Stimulated activated CD8-positive, alpha-beta memory T cell treated with anti-CD3 and anti-CD28 coated beads, Interleukin-12 subunit alpha, Interleukin-12 subunit beta, amount 100 ng/mL, for 1 hour (primary cell): ENCODE results near the gene ZFAND3.
"Not testable (repeated sequence)": the region's sequence is repeated elsewhere in the genome, so short reads cannot be mapped to it uniquely, and the experiment has no call there.

Source experiments
- DNase-seq: peaks from one replicate; pipeline ENCODE4 v3.0.0-alpha.2; 2020; ENCODE audit warnings: low read depth

Gene ZFAND3

DNA sequence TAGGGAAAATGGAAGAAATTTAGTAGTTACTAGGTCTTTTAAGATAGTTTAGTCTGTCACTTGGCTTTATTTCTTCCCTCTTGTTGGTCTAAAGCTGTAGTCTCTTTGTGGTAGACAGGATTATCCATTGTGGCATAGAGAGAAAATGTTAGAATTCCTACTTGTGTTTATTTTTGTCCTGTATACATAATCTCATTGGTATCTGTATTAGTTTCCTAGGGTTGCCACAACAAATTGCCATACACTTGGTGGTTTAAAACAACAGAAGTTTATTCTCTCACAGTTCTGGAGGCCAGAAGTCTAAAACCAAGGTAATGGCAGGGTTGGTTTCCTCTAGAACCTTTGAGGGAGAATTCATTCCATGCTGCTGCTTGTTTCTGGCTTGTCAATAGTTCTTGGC is 119.4 kb downstream of the ZFAND3 start:
- DNase-seq: no peak

DNA sequence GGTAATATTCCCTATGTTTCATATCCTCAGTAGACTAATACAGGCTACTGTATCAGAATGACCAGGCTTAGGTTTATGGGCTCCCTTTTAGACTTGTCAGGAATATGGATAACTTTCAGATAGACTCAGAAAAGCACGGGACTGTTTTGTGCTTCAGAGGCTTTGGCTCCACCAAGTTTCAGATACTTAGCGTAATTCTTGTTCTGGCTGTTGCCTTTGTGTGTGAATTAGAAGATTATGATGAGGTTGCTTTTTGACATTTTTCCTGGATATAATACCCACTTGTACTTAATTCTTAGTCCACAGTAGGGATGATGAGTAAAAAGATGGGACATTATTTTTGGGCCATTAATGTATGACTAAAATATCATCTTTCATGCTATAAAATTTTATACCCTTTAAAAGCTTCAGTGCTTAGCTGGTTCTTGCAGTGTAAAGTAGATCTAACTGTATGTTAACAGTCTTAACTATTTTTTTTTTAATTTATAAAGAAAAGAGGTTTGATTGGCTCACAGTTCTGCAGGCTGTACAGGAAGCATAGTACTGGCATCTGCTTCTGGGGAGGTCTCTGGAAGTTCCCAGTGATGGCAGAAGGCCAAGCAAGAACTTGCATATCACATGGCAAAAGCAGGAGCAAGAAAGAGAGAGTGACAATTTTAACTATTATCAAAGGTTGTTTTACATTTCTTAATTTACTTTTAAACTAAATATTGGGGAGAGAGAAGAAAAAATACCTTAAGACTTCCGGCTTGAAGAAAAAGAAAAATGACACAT is 120.7 kb downstream of the ZFAND3 start:
- DNase-seq: no peak

DNA sequence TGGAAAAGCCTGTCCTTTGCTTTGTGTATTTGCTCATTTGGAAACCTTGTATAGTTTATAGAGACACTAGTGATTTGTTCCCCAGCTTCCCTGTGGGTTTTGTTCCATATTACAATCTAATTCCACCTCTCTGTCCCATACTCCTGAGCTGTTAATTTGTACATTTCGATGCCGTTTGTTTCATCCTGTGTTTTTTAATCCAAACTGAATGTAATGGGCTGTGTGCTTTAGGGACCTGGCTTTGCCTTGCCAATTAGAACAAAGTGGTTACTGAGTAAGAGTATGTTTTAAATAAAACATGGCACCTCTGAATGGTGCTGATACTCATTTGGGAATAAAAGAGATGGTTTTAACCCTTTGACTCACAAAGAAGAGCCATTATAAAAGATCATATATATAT is 122.3 kb downstream of the ZFAND3 start:
- DNase-seq: no peak

DNA sequence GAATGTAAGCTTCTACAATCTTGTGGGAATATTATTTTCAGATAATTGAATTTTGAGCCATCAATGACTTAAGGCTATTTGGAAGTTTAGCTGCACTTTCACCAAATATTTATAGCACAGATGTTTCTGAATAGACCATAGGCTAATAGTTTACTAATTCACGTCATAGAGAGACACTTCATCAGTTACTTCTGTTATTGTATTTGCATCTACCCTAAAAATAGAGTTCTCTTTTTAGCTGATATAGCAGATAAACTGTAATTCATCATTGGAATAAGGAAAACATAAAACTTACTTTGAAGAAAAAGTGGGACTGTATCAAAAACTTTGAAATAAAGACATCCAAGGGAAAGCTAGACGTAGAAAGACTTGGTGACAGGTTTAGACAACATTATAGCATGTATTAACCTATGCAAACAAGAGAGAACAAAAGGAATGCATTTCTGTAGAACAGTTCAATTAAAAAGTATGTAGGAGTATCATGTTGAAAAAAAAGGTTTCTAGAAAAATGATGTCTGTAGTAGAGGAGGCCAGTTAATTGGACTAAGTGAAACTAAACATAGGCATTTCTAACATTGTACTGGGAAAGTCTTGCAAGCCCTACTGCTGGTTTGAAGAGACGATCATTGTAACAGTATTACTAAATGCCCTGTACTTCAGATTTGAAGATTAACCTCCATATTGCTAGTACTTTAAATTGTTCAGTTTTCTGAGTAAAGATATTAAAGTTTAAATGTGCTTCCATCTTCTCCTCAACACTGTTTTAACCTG is 123.3 kb downstream of the ZFAND3 start:
- DNase-seq: no peak

DNA sequence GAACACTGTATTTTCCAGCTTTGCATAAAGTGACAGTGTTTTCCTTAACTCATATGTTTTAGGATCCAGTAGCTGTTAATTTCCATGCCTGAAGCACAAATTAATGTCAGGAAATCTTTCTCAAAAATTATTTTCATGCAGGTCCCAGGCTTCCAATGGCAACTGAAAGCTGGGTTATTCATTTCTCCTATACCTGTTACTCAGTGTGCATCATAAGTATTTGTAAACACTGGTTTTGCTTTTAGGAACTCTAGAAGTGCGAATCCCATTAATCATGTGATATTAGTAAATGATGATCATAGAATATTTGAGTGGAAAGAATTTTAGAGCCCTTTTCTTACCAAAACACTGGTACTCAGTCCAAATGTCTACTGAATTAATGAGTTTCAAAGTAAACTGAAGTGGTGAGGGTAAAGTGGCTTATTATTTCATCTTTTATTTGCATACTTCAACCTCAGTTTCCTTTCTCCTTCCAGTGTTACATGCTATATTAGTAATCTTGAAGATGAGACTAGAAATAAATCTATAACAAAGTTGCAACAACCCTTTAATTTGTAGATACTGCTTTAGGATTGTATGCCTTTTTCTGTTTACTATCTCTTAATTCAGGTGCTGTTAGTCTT is 124.0 kb downstream of the ZFAND3 start:
- no peak for DNase-seq

DNA sequence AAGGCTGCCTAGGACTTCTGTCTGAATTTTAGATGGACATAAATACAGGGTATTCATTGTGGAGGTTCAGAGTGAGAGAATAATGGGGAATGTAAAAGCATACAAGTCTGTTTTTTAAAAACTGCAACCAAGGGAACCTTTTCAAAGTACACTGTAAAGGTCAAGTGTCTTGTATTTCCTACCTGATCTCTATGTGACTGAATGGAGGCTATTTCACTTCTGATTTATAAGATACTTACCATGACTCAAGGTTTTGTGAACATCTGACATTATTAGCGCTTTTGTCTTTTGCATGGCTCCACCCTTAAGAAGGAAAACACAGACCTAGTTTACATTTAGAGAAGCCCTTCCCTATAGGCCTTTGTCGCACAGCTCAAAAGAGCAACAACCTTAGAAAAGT is 126.5 kb downstream of the ZFAND3 start:
- DNase-seq: no peak

DNA sequence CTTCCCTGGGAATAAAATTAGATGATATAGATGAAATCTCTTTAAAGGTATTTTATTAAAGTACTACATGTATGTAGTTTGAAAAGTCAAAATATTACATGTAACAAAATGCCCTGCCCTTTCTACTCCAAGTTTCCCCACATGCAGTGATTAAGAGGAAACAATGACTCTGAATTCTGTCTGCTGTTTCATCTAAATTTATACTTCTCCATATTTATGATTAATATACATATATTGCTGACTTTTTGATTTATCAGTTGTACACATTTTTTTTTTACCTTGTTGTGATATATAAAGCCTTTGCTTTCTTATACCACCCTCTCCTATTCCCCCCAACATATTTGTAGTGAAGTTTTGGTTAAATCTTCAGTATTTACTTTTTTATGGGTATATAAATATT is 127.9 kb downstream of the ZFAND3 start:
- no peak for DNase-seq

DNA sequence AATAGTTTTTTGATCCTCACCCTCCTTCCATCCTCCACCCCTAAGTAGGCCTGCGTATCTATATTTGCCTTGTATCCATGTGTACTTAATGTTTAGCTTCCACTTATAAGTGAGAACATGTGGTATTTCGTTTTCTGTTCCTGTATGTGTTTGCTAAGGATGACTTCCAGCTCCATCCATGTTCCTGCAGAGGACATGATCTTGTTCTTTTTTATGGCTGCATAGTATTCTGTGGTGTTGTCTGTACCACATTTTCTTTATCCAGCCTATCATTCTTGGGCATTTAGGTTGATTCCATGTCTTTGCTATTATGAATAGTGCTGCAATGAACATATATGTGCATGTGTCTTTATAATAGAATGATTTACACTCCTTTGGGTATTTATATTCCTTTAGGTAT is 129.1 kb downstream of the ZFAND3 start:
- DNase-seq: not testable (repeated sequence)

DNA sequence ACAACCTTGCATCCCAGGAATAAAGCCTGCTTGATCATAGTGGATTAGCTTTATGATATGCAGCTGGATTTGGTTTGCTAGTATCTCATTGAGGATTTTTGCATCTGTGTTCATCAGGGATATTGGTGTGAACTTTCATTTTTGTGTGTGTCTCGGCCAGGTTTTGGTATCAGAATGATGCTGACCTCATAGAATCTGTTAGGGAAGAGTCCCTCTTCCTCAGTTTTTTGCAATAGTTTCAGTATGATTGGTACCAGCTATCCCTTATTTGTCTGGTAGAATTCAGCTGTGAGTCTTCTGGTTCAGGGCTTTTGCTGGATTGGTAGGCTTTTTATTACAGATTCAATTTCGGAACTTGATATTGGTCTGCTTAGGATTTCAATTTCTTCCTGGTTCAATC is 132.5 kb downstream of the ZFAND3 start:
- DNase-seq: no peak

DNA sequence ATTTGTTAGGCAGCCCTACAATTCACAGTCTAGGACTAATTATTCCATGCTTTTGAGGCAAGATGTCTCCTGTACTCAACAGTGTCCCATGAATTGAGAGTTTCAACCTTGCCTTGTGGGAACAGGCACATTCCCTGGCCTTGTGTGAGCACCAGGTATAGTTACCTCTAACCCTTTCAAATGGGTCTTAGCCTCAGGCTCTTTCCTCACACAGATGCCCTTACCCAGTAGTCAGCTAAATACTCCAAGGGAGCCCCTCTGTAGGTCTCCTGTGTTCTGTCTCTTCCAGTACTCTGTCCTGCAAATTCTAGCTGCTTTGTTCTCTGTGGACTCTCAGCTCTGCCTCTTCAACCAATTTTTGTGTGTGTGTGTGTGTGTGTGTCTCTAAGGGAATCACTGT is 135.3 kb downstream of the ZFAND3 start:
- DNase-seq: no peak

DNA sequence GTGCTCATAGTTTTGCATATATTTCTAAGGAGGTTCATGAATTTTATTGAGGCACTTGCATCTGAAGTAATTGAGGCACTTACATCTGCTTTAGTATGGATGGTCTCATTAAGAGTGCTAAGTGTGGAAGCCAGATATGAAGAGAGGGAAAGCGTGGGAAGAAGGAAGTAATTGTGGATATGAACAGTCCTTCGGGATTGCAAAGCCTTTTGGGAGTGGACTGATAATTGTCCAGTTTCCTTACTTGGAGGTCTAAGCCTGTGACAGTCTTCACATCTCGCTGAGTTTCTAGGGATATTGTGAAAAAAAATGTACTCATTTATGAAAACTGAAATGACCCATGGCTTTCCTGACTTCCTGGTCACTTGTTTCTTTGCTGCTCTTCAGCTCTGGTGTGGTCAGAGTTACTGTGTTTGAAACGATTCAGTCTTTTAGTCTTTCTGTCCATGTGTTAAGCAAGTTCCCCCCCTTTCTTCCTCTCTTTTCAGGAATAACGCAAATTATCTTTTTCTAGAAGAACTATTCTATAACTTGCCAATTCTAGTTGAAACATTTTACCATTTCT is 137.3 kb downstream of the ZFAND3 start:
- no peak for DNase-seq

DNA sequence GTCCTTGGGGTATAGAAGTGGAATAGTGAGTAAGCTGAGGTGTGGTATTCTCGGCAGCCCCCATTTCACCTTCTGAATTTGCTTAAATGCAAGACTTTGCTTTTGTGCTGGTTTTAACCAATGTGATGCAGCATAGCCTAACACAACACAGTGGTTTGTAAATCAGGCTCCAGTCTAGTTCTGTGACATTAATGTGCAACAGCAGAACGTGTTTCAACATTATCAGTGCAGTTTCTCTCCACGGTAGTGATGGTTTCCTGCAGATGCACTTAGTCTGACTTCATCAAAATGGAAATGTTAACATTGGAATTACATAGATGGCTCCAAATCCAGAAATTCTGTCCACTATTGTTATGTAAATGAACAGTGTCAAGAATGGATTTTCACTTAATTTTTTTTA is 139.5 kb downstream of the ZFAND3 start:
- no peak for DNase-seq

DNA sequence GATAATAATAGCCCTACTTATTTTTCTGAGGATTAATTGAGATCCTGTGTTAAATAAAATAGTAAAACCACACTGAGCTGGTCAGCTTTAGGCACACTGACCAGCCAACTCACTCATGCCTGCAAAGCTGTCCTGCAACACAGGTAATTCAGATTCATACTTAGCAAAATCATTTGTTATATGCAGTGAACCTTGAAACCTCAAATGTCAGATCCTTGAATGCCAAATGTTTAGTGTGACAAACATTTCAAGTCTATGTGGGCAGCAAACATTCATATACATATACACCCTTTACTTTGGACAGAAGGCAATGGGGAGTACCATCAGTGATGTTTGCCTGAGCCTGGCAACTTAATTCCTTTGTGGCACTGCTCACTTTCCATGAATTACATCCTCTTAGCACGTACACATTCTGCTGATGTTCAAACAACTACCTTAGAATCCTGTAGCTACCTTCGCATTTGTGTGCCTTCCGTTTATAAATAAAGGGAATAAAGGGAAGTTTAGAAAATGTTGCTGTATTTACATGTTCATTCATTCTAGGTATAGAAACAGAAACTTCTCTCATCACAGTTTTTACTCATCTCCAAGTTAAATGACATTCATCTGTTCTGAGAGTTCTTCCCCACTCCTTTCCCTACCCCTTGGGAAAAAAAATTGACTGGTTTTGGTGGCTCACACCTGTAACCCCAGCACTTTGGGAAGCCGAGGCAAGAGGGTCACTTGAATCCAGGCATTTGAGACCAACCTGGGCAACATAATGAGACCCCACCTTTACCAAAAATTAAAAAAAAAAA is 140.8 kb downstream of the ZFAND3 start:
- no peak for DNase-seq

DNA sequence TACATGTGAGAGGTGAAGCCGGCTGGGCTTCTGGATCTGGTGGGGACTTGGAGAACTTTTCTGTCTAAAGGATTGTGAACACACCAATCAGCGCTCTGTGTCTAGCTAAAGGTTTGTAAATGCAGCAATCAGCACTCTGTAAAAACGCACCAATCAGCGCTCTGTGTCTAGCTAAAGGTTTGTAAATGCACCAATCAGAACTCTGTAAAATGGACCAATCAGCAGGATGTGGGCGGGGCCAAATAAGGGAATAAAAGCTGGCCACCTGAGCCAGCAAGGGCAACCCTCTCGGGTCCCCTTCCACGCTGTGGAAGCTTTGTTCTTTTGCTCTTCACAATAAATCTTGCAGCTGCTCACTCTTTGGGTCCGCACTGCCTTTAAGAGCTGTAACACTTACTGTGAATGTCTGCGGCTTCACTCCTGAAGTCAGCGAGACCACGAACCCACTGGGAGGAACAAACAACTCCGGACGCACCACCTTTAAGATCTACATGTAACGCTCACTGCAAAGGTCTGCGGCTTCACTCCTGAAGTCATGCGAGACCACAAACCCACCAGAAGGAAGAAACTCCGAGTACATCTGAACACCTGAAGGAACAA is 143.1 kb downstream of the ZFAND3 start:
- DNase-seq: not testable (repeated sequence)

DNA sequence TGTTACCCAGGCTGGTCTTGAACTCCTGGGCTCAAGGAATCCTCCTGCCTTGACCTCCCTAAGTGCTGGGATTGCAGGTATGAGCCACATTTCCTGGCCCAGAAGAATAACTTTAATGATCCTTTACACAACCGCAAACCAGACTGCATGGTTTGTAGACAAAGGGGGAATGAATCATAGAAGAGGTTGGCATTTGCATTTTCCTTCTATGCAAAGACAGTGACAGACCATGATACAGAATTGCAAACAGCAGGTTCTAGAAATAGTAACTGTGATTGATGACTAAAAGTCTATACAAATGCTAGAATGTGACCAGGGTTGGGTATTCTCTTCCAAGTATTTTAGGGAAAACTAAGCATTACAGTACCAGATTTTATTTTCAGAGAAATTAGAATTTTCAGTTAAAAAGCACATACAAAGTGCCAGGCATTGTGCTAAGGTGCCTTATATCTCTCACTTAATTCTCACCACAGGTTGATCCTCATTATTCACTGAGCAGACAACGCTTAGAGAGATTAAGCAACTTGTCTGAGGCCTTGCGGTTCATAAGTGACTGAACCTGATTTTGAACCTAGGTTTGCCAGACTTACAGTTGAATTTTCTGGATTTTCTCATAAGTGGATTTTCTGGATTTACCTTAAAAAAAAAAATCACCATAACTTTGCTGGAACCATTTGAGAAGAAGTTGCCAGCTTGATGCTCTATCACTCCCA is 146.6 kb downstream of the ZFAND3 start:
- no peak for DNase-seq

DNA sequence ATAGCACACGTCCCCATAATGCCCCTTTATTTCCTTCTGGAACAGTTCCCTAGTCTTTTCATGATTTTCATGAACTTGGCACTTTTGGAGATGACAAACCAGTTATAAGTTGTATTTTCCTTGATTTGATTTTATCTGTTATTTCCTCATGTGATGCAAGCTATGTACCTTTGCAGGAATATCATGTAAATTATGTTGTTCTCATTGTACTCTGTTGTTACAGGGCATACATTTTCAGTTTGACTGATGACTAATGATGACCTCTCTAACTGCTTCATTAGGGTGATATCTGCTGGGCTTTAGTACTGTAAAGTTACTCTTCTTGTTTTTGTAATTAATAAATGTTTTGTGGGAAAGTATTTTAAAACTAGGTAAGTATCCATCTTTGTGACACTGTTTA is 147.3 kb downstream of the ZFAND3 start:
- DNase-seq: no peak

DNA sequence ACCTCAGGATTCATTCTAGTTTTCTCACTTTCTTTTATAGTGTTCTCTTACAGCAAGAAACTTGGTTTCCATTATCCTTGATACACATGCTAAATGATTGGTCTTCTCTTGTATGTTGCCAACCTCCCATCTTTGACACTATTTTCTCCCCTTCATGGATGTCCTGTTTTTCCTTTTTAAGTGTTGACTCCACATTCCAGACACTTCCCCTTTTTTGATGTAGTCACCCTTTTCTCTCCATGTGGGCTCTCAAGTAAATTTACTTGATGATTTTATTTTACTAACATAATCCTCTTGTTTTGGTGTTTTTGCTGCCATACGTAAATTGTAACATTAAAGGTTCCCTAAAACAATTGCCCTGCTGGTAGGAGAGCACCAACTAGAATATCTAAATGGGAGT is 148.1 kb downstream of the ZFAND3 start:
- no peak for DNase-seq

DNA sequence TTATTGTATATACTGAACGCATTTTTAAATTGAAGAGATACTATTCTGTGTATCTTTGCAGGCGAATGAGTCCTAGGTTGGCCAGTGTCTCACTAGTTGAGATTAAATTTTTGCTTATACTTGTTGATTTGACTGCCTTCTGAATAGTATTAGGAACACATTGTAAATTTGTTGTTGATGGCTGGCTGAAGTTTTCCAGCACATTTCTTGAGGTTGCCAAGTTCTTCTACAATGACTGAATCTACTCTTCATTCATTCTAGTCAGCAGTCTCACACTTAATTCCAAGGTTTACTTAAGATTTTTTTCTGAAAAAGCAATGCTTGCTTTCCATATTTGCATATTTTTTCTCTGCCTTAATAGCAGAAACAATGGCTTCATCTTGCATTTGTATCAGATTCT is 151.7 kb downstream of the ZFAND3 start:
- DNase-seq: no peak

DNA sequence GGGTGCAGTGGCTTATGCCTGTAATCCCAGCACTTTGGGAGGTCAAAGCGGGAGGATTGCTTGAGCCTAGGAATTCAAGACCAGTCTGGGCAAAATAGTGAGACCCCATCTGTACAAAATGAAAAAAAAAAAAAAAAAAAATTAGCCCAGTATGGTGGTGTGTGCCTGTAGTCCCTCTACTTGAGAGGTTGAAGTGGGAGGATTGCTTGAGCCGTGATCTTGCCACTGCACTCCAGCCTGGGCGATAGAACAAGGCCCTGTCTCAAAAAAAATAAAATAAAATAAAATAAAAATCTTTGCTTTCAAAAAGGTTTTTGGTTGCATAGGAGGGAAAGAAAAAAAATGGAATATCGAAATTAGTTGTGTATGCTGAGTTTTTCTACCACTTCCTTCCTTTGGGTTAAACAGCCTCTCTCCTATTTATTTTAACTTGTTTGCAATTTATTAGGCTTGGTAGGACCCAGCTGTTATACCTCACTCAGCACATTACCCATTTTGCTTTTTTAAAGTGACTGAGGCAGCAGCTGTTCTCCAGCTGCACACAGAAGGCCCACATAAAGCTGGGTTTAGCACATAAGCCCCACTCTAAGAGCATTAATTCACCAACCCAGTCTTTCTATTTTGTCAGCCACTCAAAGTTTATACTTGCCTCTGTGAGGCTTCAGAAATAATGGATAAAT is 152.3 kb downstream of the ZFAND3 start:
- DNase-seq: no peak

DNA sequence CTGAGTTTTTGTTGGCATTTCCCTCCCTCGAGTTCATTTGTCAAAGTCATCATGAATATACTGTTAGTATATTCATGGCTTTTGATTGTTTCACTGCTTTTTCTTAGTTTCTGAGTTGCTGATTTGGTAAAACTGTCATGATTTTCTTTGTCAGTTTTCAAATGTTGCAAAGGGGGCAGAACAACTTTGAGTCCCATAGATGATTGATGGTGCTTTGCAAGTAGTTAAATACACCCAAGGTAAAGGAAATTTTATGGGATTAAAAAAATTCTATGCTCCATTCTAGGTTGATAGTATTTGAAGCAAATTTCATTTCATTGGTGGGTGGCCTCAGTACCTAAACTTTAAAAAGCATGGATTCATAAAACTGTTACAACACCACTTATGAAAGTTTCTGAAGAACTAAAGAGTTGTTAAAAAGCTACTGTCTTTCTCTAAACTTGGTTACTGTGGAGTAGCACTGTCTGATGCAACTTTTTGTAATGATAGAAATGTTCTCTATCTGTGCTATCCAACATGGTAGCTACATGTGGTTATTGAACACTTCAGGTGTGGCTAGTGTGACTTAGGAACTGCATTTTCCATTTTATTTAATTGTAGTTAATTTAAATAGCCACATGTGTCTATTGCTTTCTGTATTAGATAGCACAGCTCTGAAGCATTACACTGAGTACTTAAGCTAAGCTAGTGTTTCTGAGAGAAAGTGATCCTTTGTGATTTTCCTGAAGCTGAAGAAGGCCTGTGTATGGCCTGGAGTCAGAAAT is 153.6 kb downstream of the ZFAND3 start:
- DNase-seq: no peak
